Fibroblast of skin of abdomen (primary cell): ENCODE data around the gene FTHL17. TPM values are rescaled to one million over a fixed set of nuclear protein-coding genes. Genes with fewer than 3 reads are reported as not detected.

ENCODE experiments used
- DNase-seq: peaks from one replicate; pipeline ENCODE4 v3.0.0-alpha.2; 2013
- polyA plus RNA-seq, 2 experiments: library from polyadenylated mRNA; unstranded; fragments of 120-200 nt; gene quantifications; one replicate each; pipeline ENCODE4 v1.2.1, GENCODE V29; 2013; ENCODE audit not compliant: insufficient read length in 2 of 2

Gene FTHL17
- polyA plus RNA-seq (2013, experiment 1 of 2; ENCODE audit: insufficient read length), result not detected
- polyA plus RNA-seq (2013, experiment 2 of 2; ENCODE audit: insufficient read length), result not detected

GRCh38 chrX:31071725-31072124 is at the start of gene FTHL17:
Gene FTHL17, minus strand, starts transcription at chrX:31072041. Its CDS starts 88 bp downstream, at chrX:31071953.
- no peak for DNase-seq

GRCh38 chrX:31117266-31117665 is 45.4 kb upstream of the FTHL17 start:
- DNase-seq, result no peak

- no peak for DNase-seq
These were observed 43.6 kb upstream of the FTHL17 start for GRCh38 chrX:31115398-31115797.

GRCh38 chrX:31114858-31115257 is 43.0 kb upstream of the FTHL17 start:
- no peak for DNase-seq

- DNase-seq, result no peak
These were observed 40.6 kb upstream of the FTHL17 start for GRCh38 chrX:31112226-31112999.

GRCh38 chrX:31110657-31111056 is 38.8 kb upstream of the FTHL17 start:
- DNase-seq, result no peak

- no peak for DNase-seq
These were observed 27.8 kb upstream of the FTHL17 start for GRCh38 chrX:31099536-31100090.

- DNase-seq, result no peak
These were observed 26.2 kb upstream of the FTHL17 start for GRCh38 chrX:31098079-31098478.

- no peak for DNase-seq
These were observed 21.8 kb upstream of the FTHL17 start for GRCh38 chrX:31093639-31093975.

- no peak for DNase-seq
These were observed 21.3 kb upstream of the FTHL17 start for GRCh38 chrX:31092970-31093638.

GRCh38 chrX:31092476-31092875 is 20.6 kb upstream of the FTHL17 start:
- no peak for DNase-seq

- DNase-seq, result no peak
These were observed 20.0 kb upstream of the FTHL17 start for GRCh38 chrX:31091819-31092218.

GRCh38 chrX:31074522-31074921 is 2.7 kb upstream of the FTHL17 start:
- DNase-seq, result no peak

GRCh38 chrX:31071262-31071661 is 579 bp downstream of the FTHL17 start:
- DNase-seq, result no peak

GRCh38 chrX:31070057-31070468 is 1.8 kb downstream of the FTHL17 start:
- no peak for DNase-seq

GRCh38 chrX:31063114-31063513 is 8.7 kb downstream of the FTHL17 start:
- no peak for DNase-seq

GRCh38 chrX:31061091-31061490 is 10.8 kb downstream of the FTHL17 start:
- no peak for DNase-seq

- no peak for DNase-seq
These were observed 11.8 kb downstream of the FTHL17 start for GRCh38 chrX:31060016-31060415.

- no peak for DNase-seq
These were observed 13.6 kb downstream of the FTHL17 start for GRCh38 chrX:31058284-31058683.

- no peak for DNase-seq
These were observed 14.2 kb downstream of the FTHL17 start for GRCh38 chrX:31057691-31058090.

GRCh38 chrX:31057291-31057690 is 14.6 kb downstream of the FTHL17 start:
- DNase-seq, result no peak

- DNase-seq, result no peak
These were observed 18.2 kb downstream of the FTHL17 start for GRCh38 chrX:31053621-31054020.

GRCh38 chrX:31039327-31039711 is 32.5 kb downstream of the FTHL17 start:
- DNase-seq, result no peak
